CD14-positive monocyte (primary cell): Measurements from ENCODE around the gene MYO1H. TPM values are rescaled to one million over a fixed set of nuclear protein-coding genes. Genes with fewer than 3 reads are reported as not detected.

Source experiments
- DNase-seq, 3 donors: peaks; one replicate each; pipeline ENCODE4 v3.0.0-alpha.2; 2011 to 2022
- H2AFZ ChIP-seq: 2 replicates; pipeline ENCODE4 v1.6.0; 2012; ENCODE audit warnings: mild to moderate bottlenecking, low read depth, low read length, inconsistent platforms; ENCODE audit not compliant: insufficient read depth, poor library complexity, severe bottlenecking
- H3K27ac ChIP-seq, 2 donors: 1 replicate in 1 of 2; 2 replicates in 1 of 2; pipeline ENCODE4 v1.5.1; 2012 to 2013; ENCODE audit warnings: low read length in 2 of 2, control low read depth in 1 of 2, inconsistent platforms in 1 of 2, low read depth in 1 of 2, mild to moderate bottlenecking in 1 of 2
- H3K27me3 ChIP-seq, 2 donors: one replicate each; pipeline versions ENCODE4 v1.6.0 to v1.6.1; 2011 to 2013; ENCODE audit warnings: low read length in 2 of 2; ENCODE audit not compliant: control insufficient read depth in 2 of 2, insufficient read depth in 2 of 2
- H3K36me3 ChIP-seq, 2 donors: replicated peaks in 1 of 2; 1 replicate in 1 of 2; 2 replicates in 1 of 2; pipeline versions ENCODE4 v1.5.1 to v1.6.1; 2012 to 2013; ENCODE audit warnings: low read length in 2 of 2, control low read depth in 1 of 2, inconsistent platforms in 1 of 2, mild to moderate bottlenecking in 1 of 2; ENCODE audit not compliant: insufficient read depth in 2 of 2, control insufficient read depth in 1 of 2
- H3K4me1 ChIP-seq, 2 donors: 1 replicate in 1 of 2; 2 replicates in 1 of 2; pipeline versions ENCODE4 v1.5.1 to v1.6.1; 2012 to 2013; ENCODE audit warnings: low read length in 2 of 2, control low read depth in 1 of 2, inconsistent platforms in 1 of 2, mild to moderate bottlenecking in 1 of 2, moderate library complexity in 1 of 2; ENCODE audit not compliant: insufficient read depth in 2 of 2, control insufficient read depth in 1 of 2
- H3K4me2 ChIP-seq: replicated peaks from 2 replicates; pipeline ENCODE3; 2012; ENCODE audit warnings: low read length, moderate library complexity, mild to moderate bottlenecking; ENCODE audit not compliant: poor library complexity, severe bottlenecking; ENCODE audit errors: extremely low read depth
- H3K4me3 ChIP-seq, 3 experiments: fragments of 200-600 bp in 1 of 3; sonication (generic) in 1 of 3; replicated peaks in 1 of 3; 1 replicate in 2 of 3; 2 replicates in 1 of 3; pipeline ENCODE4 v1.5.1; 2011 to 2013; ENCODE audit warnings: low read length in 3 of 3, mild to moderate bottlenecking in 3 of 3, control low read depth in 2 of 3, low read depth in 2 of 3, inconsistent platforms in 1 of 3, moderate library complexity in 1 of 3
- H3K79me2 ChIP-seq: 2 replicates; pipeline ENCODE4 v1.6.0; 2012; ENCODE audit warnings: mild to moderate bottlenecking, control low read depth, inconsistent platforms, low read length, moderate library complexity; ENCODE audit not compliant: insufficient read depth
- H3K9ac ChIP-seq: 2 replicates; pipeline ENCODE4 v1.6.0; 2017; ENCODE audit warnings: low read length, mild to moderate bottlenecking; ENCODE audit not compliant: insufficient read depth, poor library complexity, severe bottlenecking
- H3K9me3 ChIP-seq, 2 donors: replicated peaks in 1 of 2; 1 replicate in 1 of 2; 2 replicates in 1 of 2; pipeline versions ENCODE4 v1.5.1 to v1.6.1; 2012 to 2013; ENCODE audit warnings: low read length in 2 of 2, control low read depth in 1 of 2; ENCODE audit not compliant: control insufficient read depth in 1 of 2, insufficient read depth in 1 of 2
- H4K20me1 ChIP-seq: 2 replicates; pipeline ENCODE4 v1.6.0; 2012; ENCODE audit warnings: mild to moderate bottlenecking, low read length, control low read depth, moderate library complexity; ENCODE audit not compliant: insufficient read depth
- H3K27ac Mint-ChIP-seq, 7 donors: one replicate each; pipeline ENCODE4 v1.8.0; 2020; ENCODE audit warnings: mild to moderate bottlenecking in 7 of 7, mixed read lengths in 7 of 7, moderate library complexity in 6 of 7, inconsistent platforms in 2 of 7
- H3K27me3 Mint-ChIP-seq, 3 donors: one replicate each; pipeline ENCODE4 v1.8.0; 2021 to 2022; ENCODE audit warnings: low read depth in 3 of 3, mild to moderate bottlenecking in 3 of 3, mixed read lengths in 3 of 3, moderate library complexity in 3 of 3, inconsistent platforms in 1 of 3
- H3K36me3 Mint-ChIP-seq, 2 donors: one replicate each; pipeline ENCODE4 v1.8.0; 2020; ENCODE audit warnings: mixed read lengths in 2 of 2, inconsistent platforms in 1 of 2, mild to moderate bottlenecking in 1 of 2
- H3K4me1 Mint-ChIP-seq: one replicate; pipeline ENCODE4 v1.8.0; 2020; ENCODE audit warnings: mild to moderate bottlenecking, mixed read lengths
- H3K4me3 Mint-ChIP-seq, 2 donors: one replicate each; pipeline ENCODE4 v1.8.0; 2020; ENCODE audit warnings: mild to moderate bottlenecking in 2 of 2, mixed read lengths in 2 of 2, moderate library complexity in 1 of 2
- H3K9me3 Mint-ChIP-seq, 7 donors: one replicate each; pipeline ENCODE4 v1.8.0; 2020 to 2022; ENCODE audit warnings: mixed read lengths in 7 of 7, mild to moderate bottlenecking in 6 of 7, moderate library complexity in 6 of 7, inconsistent platforms in 2 of 7
- WGBS: methylation state at CpG from one replicate; pipeline ENCODE4 v1.1.5; 2013; ENCODE audit warnings: missing lambda C conversion rate; ENCODE audit not compliant: insufficient coverage; 5-methylcytosine and 5-hydroxymethylcytosine counted together
- intact Hi-C, 2 donors: fragments of 100-400 bp; cut with micrococcal nuclease; formaldehyde crosslinking; loops; one replicate each; pipeline versions ENCODE4 v1.15.0 to v1.15.1; 2023
- polyA plus RNA-seq, 3 donors: library from polyadenylated mRNA; depleted of rRNA in 1 of 3; unstranded in 2 of 3; stranded (reverse) in 1 of 3; fragments of 300-500 nt in 2 of 3; fragments of >200 nt in 1 of 3; fragmentation: Illumina TruSeq in 2 of 3; gene quantifications; 1 replicate in 2 of 3; 2 replicates in 1 of 3; pipeline ENCODE4 v1.2.3, GENCODE V29; 2012 to 2021
- TF ChIP-seq, protein P1 (sequence below): fragments of 200-600 bp; IDR thresholded peaks from one replicate; pipeline ENCODE4 v1.8.0; 2022; ENCODE audit warnings: antibody characterized with exemption, mild to moderate bottlenecking

The MYO1H gene
- polyA plus RNA-seq, 3 donors = not detected

DNA sequence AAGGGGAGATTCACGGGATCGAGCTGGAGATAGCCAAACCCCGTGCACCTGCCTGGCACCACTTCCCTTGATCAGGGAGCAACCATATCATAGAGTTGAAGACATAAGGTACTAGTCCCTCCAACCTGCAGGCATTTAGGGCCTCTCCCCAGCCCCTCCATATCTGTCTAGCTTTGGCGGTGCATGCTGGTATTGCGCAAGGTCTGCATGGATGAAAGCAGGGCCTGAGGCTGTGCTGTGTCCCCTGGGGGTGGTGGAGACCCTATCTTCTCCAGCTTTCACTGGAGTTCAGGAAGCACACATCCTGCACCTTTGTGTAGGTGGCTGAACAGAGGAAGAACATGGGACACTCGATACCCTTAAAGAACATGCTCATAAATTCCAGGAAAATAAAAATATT lies 82.5 kb downstream of the MYO1H start:
- intact Hi-C loops = no loop called here
- H3K27me3 ChIP-seq = no peaks in the 10 kb centered on the region
- no peak overlapping the region for H3K4me3 Mint-ChIP-seq
- H3K4me1 Mint-ChIP-seq = peaks cover 3% of the 10 kb centered on the region
- H3K36me3 Mint-ChIP-seq = no peaks in the 10 kb centered on the region
- H3K36me3 ChIP-seq = no peaks in the 10 kb centered on the region
- H3K27ac ChIP-seq = no peak overlapping the region
- no peak overlapping the region for H3K4me3 ChIP-seq
- no peaks in the 10 kb centered on the region for H3K9me3 ChIP-seq
- no peak overlapping the region for H3K9ac ChIP-seq
- no peak overlapping the region for H3K27ac Mint-ChIP-seq
- 93% methylated on average over 4 of the region's 6 CpGs for WGBS
- H3K4me1 ChIP-seq = no peaks in the 10 kb centered on the region
- DNase-seq = no peak
- TF ChIP-seq, protein P1, sequence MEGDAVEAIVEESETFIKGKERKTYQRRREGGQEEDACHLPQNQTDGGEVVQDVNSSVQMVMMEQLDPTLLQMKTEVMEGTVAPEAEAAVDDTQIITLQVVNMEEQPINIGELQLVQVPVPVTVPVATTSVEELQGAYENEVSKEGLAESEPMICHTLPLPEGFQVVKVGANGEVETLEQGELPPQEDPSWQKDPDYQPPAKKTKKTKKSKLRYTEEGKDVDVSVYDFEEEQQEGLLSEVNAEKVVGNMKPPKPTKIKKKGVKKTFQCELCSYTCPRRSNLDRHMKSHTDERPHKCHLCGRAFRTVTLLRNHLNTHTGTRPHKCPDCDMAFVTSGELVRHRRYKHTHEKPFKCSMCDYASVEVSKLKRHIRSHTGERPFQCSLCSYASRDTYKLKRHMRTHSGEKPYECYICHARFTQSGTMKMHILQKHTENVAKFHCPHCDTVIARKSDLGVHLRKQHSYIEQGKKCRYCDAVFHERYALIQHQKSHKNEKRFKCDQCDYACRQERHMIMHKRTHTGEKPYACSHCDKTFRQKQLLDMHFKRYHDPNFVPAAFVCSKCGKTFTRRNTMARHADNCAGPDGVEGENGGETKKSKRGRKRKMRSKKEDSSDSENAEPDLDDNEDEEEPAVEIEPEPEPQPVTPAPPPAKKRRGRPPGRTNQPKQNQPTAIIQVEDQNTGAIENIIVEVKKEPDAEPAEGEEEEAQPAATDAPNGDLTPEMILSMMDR = no peak
- no peaks in the 10 kb centered on the region for H3K79me2 ChIP-seq
- H3K4me2 ChIP-seq = no peak overlapping the region
- H4K20me1 ChIP-seq = no peaks in the 10 kb centered on the region
- peaks cover 2 to 7% (median 6%) of the 10 kb centered on the region in 3 donors for H3K27me3 Mint-ChIP-seq
- H3K9me3 Mint-ChIP-seq = peaks cover 0 to 5% (median 2%) of the 10 kb centered on the region in 7 donors
- no peak overlapping the region for H2AFZ ChIP-seq

DNA sequence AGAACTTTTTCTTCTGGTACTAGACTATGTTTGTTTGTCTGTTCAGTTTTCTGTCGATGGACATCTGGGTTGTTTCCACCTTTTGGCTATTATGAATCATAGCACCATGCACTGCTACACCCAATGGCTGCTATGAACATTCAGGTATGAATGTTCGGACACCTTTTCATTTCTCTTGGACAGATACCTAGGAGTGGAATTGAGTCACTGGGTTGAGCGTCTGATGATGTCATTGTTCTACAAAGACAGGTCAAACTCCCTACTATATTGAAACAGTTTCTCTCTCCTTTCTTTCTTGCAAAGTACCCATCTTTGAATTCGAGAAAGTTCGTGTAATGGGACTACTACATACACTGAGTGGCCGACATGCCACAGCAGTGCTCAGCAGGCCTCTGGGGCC lies 84.7 kb downstream of the MYO1H start:
- no peak for DNase-seq
- no peaks in the 10 kb centered on the region for H4K20me1 ChIP-seq
- peak overlapping the region; percentile 70 for H2AFZ ChIP-seq
- TF ChIP-seq, protein P1 = no peak
- H3K4me3 ChIP-seq = no peak overlapping the region
- H3K4me3 Mint-ChIP-seq = no peak overlapping the region
- no peak overlapping the region for H3K27ac Mint-ChIP-seq
- H3K4me1 Mint-ChIP-seq = peaks cover 3% of the 10 kb centered on the region
- no peak overlapping the region for H3K9ac ChIP-seq
- WGBS = no CpG with 5 or more reads among the region's 6 CpGs
- no peaks in the 10 kb centered on the region for H3K9me3 ChIP-seq
- no peaks in the 10 kb centered on the region for H3K27me3 ChIP-seq
- H3K4me2 ChIP-seq = no peak overlapping the region
- intact Hi-C loops = no loop called here
- H3K79me2 ChIP-seq = no peaks in the 10 kb centered on the region
- H3K9me3 Mint-ChIP-seq = peaks cover 0 to 5% (median 2%) of the 10 kb centered on the region in 7 donors
- no peaks in the 10 kb centered on the region for H3K36me3 ChIP-seq
- peaks cover 0 to 6% (median 5%) of the 10 kb centered on the region in 3 donors for H3K27me3 Mint-ChIP-seq
- H3K4me1 ChIP-seq = no peaks in the 10 kb centered on the region
- no peaks in the 10 kb centered on the region for H3K36me3 Mint-ChIP-seq
- H3K27ac ChIP-seq = no peak overlapping the region
